Upper lobe of left lung (tissue), 6 donors: Measurements from ENCODE around the gene FARP1. TPM values are rescaled to one million over a fixed set of nuclear protein-coding genes. Genes with fewer than 3 reads are reported as not detected.

Experiments used
- ATAC-seq, 2 donors: fragments of 200-7000 bp; cut with Tn5 transposase; one replicate each; pipeline ENCODE4 v1.9.1; 2022; ENCODE audit warnings: mild to moderate bottlenecking in 2 of 2, moderate library complexity in 2 of 2; ENCODE audit not compliant: low FRiP score in 2 of 2
- DNase-seq, 2 donors: peaks; one replicate each; pipeline ENCODE4 v3.0.0-alpha.2; 2019 to 2020
- H3K27ac ChIP-seq, 4 donors: fragments of 200-600 bp; sonication (generic); one replicate each; pipeline ENCODE4 v1.5.1; 2016 to 2019
- H3K27me3 ChIP-seq, 4 donors: fragments of 200-600 bp; sonication (generic); one replicate each; pipeline ENCODE4 v1.5.1; 2017 to 2019
- H3K36me3 ChIP-seq, 4 donors: fragments of 200-600 bp; sonication (generic); one replicate each; pipeline ENCODE4 v1.5.1; 2016 to 2019
- H3K4me1 ChIP-seq, 4 donors: fragments of 200-600 bp; sonication (generic); one replicate each; pipeline ENCODE4 v1.5.1; 2018 to 2019
- H3K4me3 ChIP-seq, 4 donors: fragments of 200-600 bp; sonication (generic); one replicate each; pipeline ENCODE4 v1.5.1; 2017 to 2019; ENCODE audit warnings: mild to moderate bottlenecking in 2 of 4, moderate library complexity in 1 of 4
- H3K9me3 ChIP-seq, 4 donors: fragments of 200-600 bp; sonication (generic); one replicate each; pipeline ENCODE4 v1.5.1; 2018 to 2019
- CTCF ChIP-seq, 6 experiments: fragments of 450-650 bp in 4 of 6; fragments of 200-600 bp in 2 of 6; sonication (generic) in 2 of 6; IDR thresholded peaks; one replicate each; pipeline ENCODE4 v1.5.1; 2016 to 2019; ENCODE audit warnings: antibody characterized with exemption in 6 of 6
- EP300 ChIP-seq, 4 donors: sonication (generic); formaldehyde crosslinking; IDR thresholded peaks; one replicate each; pipeline ENCODE4 v1.5.1; 2017; ENCODE audit warnings: antibody characterized with exemption in 4 of 4, control low read depth in 2 of 4
- POLR2A ChIP-seq, 4 donors: fragments of 450-650 bp; IDR thresholded peaks; one replicate each; pipeline ENCODE4 v1.5.1; 2016 to 2017; ENCODE audit warnings: antibody characterized with exemption in 4 of 4, mild to moderate bottlenecking in 2 of 4
- POLR2AphosphoS5 ChIP-seq, 2 donors: sonication (generic); formaldehyde crosslinking; IDR thresholded peaks; one replicate each; pipeline ENCODE4 v1.5.1; 2017; ENCODE audit warnings: antibody characterized with exemption in 2 of 2
- WGBS, 2 donors: methylation state at CpG; one replicate each; pipeline ENCODE4 v1.1.5; 2017 to 2018; 5-methylcytosine and 5-hydroxymethylcytosine counted together
- total RNA-seq, 6 donors: library from RNA; depleted of rRNA in 4 of 6; stranded (reverse); fragments of >200 nt in 4 of 6; gene quantifications; one replicate each; pipeline versions ENCODE4 v1.1.0 to v1.2.1, GENCODE V29; 2016 to 2021
- donor health status: DM: no; HTN: no; CAD: no; lungs with moderate emphysema.
- donor health status: DM: no; HTN: yes; CAD: no; lungs with severe emphysema.

The FARP1 gene
- total RNA-seq, 6 donors from 2014 or later = 65.7 to 111 (median 91.8) TPM

DNA sequence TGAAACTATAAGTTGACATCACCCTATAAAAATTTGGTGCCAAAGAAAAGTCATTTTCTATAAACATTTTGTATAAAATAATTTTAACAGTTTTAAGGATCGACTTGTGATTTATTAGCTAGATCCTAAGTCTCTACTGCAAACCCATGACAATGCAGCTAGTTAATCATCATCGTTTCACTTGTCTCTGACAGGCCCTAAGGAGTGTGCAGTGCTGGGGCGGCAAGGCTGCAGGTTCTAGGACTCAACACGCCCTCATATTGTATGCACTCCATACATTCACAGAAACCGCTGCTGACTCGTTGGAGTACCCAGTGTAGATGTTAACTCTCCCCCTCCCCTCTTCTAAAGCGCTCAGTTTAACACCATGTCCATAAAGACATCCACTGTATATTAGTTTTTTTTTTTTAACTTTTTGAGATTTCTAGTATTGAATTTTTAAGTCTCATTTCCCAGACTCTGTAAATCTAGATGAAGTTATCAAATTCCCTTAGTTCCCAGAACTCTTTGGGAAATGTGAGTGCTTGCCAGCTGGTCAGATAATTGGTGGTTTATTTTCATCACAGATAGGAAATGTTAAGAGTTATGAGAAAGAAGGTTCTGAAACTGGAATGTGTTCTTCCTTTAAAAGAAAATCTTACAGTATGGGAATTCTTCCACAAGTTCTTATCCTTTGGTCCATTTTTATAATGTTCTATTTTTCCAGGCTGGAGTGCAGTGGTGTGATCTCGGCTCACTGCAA, 197.0 kb downstream of the FARP1 start:
- no peak for ATAC-seq
- no peak overlapping the region for H3K4me3 ChIP-seq
- H3K27me3 ChIP-seq = no peaks in the 10 kb centered on the region
- no peak for DNase-seq
- peaks cover 0 to 3% (median 0%) of the 10 kb centered on the region in 4 donors for H3K36me3 ChIP-seq
- H3K4me1 ChIP-seq = no peaks in the 10 kb centered on the region
- WGBS, 2 donors = 89 to 91% methylated on average over 8 of the region's 8 CpGs
- H3K9me3 ChIP-seq = no peaks in the 10 kb centered on the region
- no peak for TF ChIP-seq EP300 (IDR thresholded peaks at IDR 0.05)
- TF ChIP-seq POLR2A (IDR thresholded peaks at IDR 0.05) = no peak
- no peak for TF ChIP-seq CTCF (IDR thresholded peaks at IDR 0.05)
- no peak for TF ChIP-seq POLR2AphosphoS5 (IDR thresholded peaks at IDR 0.05)
- H3K27ac ChIP-seq = no peak overlapping the region

- 92 to 93% methylated on average over 4 of the region's 4 CpGs for WGBS, 2 donors
- no peak overlapping the region for H3K4me3 ChIP-seq
- no peaks in the 10 kb centered on the region for H3K4me1 ChIP-seq
- no peak for DNase-seq
- no peaks in the 10 kb centered on the region for H3K9me3 ChIP-seq
- peaks cover 0 to 3% (median 0%) of the 10 kb centered on the region in 4 donors for H3K36me3 ChIP-seq
- H3K27ac ChIP-seq = no peak overlapping the region
- no peak for ATAC-seq
- TF ChIP-seq POLR2A (IDR thresholded peaks at IDR 0.05) (no peak), POLR2AphosphoS5 (IDR thresholded peaks at IDR 0.05) (no peak), CTCF (IDR thresholded peaks at IDR 0.05) (no peak), EP300 (IDR thresholded peaks at IDR 0.05) (no peak)
- no peaks in the 10 kb centered on the region for H3K27me3 ChIP-seq
These were observed 200.1 kb downstream of the FARP1 start for GRCh38 chr13:98342953-98343352.

DNA sequence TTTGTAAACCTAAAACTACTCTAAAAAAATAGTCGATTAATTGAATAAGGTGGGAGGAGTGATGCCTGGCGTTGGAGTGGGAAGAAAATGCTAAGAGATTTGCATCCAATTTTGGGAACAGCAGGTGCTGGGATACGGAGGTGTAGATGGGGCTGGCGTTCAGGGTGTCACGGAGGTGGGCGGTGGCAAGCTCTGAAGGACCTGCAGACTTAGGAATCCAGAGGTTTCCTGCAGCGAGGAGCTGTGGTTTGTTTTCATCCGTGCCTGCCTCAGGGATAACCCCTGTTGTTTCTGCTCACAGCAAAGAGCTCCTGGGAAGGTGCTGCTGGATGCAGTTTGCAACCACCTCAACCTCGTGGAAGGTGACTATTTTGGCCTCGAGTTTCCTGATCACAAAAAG, 200.6 kb downstream of the FARP1 start:
- H3K9me3 ChIP-seq = no peaks in the 10 kb centered on the region
- TF ChIP-seq EP300 (IDR thresholded peaks at IDR 0.05) (no peak), POLR2AphosphoS5 (IDR thresholded peaks at IDR 0.05) (no peak), CTCF (IDR thresholded peaks at IDR 0.05) (no peak), POLR2A (IDR thresholded peaks at IDR 0.05) (no peak)
- ATAC-seq = no peak
- no peaks in the 10 kb centered on the region for H3K27me3 ChIP-seq
- peaks cover 0 to 3% (median 0%) of the 10 kb centered on the region in 4 donors for H3K36me3 ChIP-seq
- no peak overlapping the region for H3K27ac ChIP-seq
- no peak for DNase-seq
- no peak overlapping the region for H3K4me3 ChIP-seq
- 91% methylated on average over 10 of the region's 10 CpGs for WGBS, 2 donors
- no peaks in the 10 kb centered on the region for H3K4me1 ChIP-seq

DNA sequence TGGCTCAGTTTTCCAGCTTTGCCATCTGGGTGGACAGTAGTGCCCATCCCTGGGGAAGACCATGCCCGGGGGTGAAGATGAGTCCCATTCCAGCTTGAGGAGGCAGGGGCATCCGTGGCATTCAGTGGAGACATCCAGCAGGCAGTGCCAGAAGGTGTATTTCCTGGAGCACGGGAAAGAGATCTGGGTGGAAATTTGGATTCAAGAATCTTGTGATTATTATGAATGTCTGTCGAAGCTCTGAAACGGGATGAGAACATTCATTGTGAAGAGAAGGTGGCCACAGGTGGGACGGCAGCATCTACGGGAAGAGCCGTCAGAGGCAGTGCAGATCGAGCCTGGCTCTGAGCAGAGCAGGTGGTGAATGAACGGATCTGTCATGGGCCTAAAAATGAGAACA, 201.5 kb downstream of the FARP1 start:
- no peak overlapping the region for H3K27ac ChIP-seq
- no peak for ATAC-seq
- H3K9me3 ChIP-seq = no peaks in the 10 kb centered on the region
- DNase-seq = no peak
- WGBS, 2 donors = 90 to 91% methylated on average over 10 of the region's 10 CpGs
- no peak overlapping the region for H3K4me3 ChIP-seq
- no peak for TF ChIP-seq POLR2A (IDR thresholded peaks at IDR 0.05)
- H3K36me3 ChIP-seq = peaks cover 0 to 3% (median 0%) of the 10 kb centered on the region in 4 donors
- H3K27me3 ChIP-seq = no peaks in the 10 kb centered on the region
- no peaks in the 10 kb centered on the region for H3K4me1 ChIP-seq

- no peak for TF ChIP-seq CTCF (IDR thresholded peaks at IDR 0.05)
- TF ChIP-seq EP300 (IDR thresholded peaks at IDR 0.05) = no peak
- TF ChIP-seq POLR2A (IDR thresholded peaks at IDR 0.05) = no peak
- no peak for TF ChIP-seq POLR2AphosphoS5 (IDR thresholded peaks at IDR 0.05)
- ATAC-seq (no peak), DNase-seq (peak in 1 of 2 donors; percentile 25)
- Histone ChIP-seq H3K4me1 (no peaks in the 10 kb centered on the region), H3K9me3 (no peaks in the 10 kb centered on the region), H3K27me3 (no peaks in the 10 kb centered on the region), H3K36me3 (peaks cover 0 to 3% (median 0%) of the 10 kb centered on the region in 4 donors), H3K27ac (no peak overlapping the region), H3K4me3 (no peak overlapping the region)
- WGBS, 2 donors = 77 to 79% methylated on average over 12 of the region's 12 CpGs
These were observed 202.4 kb downstream of the FARP1 start for GRCh38 chr13:98345107-98345935.
